ENCODE results near the gene HEATR5B. TPM values are rescaled to one million over a fixed set of nuclear protein-coding genes. Genes with fewer than 3 reads are reported as not detected.

Gene HEATR5B
- polyA plus RNA-seq, 3 donors = 3.5 to 21.6 (median 3.8) TPM

DNA sequence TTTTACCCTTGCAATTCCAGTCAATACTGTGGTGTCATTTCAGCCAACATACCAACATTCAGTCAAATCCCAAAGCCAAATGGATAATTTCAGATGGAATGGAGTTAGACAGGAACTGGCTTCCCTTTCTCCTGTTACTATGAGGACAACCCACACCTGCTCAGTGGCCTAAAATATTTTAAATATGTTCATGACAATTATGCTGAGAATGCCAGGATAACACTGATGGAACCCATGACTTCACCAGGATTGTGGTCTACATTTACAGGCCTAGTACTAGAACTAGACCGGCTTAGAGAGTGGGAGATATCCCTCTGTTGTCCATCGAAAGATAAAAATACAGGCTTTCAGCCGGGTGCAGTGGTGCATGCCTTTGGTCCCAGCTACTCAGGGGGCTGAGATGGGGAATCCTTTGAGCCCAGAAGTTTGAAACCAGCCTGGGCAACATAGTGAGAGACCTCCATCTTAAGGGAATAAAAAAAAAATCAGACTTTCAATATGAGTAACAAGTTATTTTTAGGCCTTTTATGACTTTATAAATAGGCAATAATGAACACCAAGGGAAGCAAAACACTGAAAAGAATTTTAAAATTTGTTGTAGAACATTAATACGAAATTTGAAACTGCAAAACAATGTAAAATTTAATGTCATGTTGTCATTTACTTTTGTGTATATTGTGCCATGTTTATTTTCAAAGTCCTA is 14.4 kb upstream of the HEATR5B start:
- H3K9me3 ChIP-seq (replicated peaks in 1 of 2; ENCODE audit: control insufficient read depth in 1 of 2, insufficient read depth in 1 of 2, low read length in 2 of 2) = no peaks in the 10 kb centered on the region
- 100% methylated on average over 3 of the region's 4 CpGs for WGBS (ENCODE audit: insufficient coverage)
- Mint-ChIP-seq H3K9me3 (no peaks in the 10 kb centered on the region), H3K4me1 (no peaks in the 10 kb centered on the region), H3K27me3 (ENCODE audit: low read depth in 3 of 3) (no peaks in the 10 kb centered on the region), H3K27ac (no peak overlapping the region), H3K36me3 (peaks cover 66 to 81% of the 10 kb centered on the region in 2 donors), H3K4me3 (no peak overlapping the region)
- TF ChIP-seq, protein P1, sequence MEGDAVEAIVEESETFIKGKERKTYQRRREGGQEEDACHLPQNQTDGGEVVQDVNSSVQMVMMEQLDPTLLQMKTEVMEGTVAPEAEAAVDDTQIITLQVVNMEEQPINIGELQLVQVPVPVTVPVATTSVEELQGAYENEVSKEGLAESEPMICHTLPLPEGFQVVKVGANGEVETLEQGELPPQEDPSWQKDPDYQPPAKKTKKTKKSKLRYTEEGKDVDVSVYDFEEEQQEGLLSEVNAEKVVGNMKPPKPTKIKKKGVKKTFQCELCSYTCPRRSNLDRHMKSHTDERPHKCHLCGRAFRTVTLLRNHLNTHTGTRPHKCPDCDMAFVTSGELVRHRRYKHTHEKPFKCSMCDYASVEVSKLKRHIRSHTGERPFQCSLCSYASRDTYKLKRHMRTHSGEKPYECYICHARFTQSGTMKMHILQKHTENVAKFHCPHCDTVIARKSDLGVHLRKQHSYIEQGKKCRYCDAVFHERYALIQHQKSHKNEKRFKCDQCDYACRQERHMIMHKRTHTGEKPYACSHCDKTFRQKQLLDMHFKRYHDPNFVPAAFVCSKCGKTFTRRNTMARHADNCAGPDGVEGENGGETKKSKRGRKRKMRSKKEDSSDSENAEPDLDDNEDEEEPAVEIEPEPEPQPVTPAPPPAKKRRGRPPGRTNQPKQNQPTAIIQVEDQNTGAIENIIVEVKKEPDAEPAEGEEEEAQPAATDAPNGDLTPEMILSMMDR (IDR thresholded peaks at IDR 0.05) = no peak
- H3K36me3 ChIP-seq (replicated peaks in 1 of 2; ENCODE audit: control insufficient read depth in 1 of 2, insufficient read depth in 2 of 2, low read length in 2 of 2) = peaks cover 68 to 90% of the 10 kb centered on the region in 2 donors
- no peaks in the 10 kb centered on the region for H3K27me3 ChIP-seq (ENCODE audit: control insufficient read depth in 2 of 2, insufficient read depth in 2 of 2, low read length in 2 of 2)
- no peak overlapping the region for H3K4me2 ChIP-seq (replicated peaks; ENCODE audit: extremely low read depth, low read length, poor library complexity, severe bottlenecking)
- H3K79me2 ChIP-seq (ENCODE audit: insufficient read depth, low read length) = no peaks in the 10 kb centered on the region
- no peak overlapping the region for H2AFZ ChIP-seq (ENCODE audit: insufficient read depth, low read depth, low read length, poor library complexity, severe bottlenecking)
- intact Hi-C loops (cut with micrococcal nuclease) = no loop called here
- no peak for DNase-seq
- no peak overlapping the region for H3K27ac ChIP-seq (ENCODE audit: low read depth in 1 of 2, low read length in 2 of 2)
- H4K20me1 ChIP-seq (ENCODE audit: insufficient read depth, low read length) = no peaks in the 10 kb centered on the region
- H3K4me3 ChIP-seq (replicated peaks in 1 of 3; ENCODE audit: low read depth in 2 of 3, low read length in 3 of 3) = no peak overlapping the region
- H3K4me1 ChIP-seq (ENCODE audit: control insufficient read depth in 1 of 2, insufficient read depth in 2 of 2, low read length in 2 of 2) = no peaks in the 10 kb centered on the region
- no peak overlapping the region for H3K9ac ChIP-seq (ENCODE audit: insufficient read depth, low read length, poor library complexity, severe bottlenecking)

DNA sequence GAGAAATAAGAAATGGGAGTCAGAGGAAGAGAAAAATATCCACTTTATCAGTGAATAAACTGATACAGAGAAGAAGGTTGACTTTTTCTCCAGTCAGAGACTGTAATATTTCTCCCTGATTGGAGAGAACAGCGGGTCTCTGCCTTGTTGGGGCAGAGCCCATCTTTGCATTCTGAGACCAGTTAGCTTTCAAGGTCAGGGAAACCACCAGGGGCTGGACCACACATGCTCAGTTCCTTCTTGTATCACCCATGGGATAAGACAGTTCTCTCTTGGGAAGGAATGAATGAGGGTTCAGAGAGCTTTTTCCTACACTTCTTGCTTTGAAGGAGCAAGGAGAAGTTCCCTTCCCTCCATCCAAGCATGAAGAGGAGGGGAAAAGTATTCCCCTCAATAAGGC is 12.4 kb upstream of the HEATR5B start:
- Histone ChIP-seq H3K4me3 (replicated peaks in 1 of 3; ENCODE audit: low read depth in 2 of 3, low read length in 3 of 3) (no peak overlapping the region), H3K4me2 (replicated peaks; ENCODE audit: extremely low read depth, low read length, poor library complexity, severe bottlenecking) (no peak overlapping the region), H3K4me1 (ENCODE audit: control insufficient read depth in 1 of 2, insufficient read depth in 2 of 2, low read length in 2 of 2) (peaks cover 0 to 5% of the 10 kb centered on the region in 2 donors), H4K20me1 (ENCODE audit: insufficient read depth, low read length) (no peaks in the 10 kb centered on the region), H3K36me3 (replicated peaks in 1 of 2; ENCODE audit: control insufficient read depth in 1 of 2, insufficient read depth in 2 of 2, low read length in 2 of 2) (peaks cover 62 to 83% of the 10 kb centered on the region in 2 donors), H3K27me3 (ENCODE audit: control insufficient read depth in 2 of 2, insufficient read depth in 2 of 2, low read length in 2 of 2) (no peaks in the 10 kb centered on the region), H3K9me3 (replicated peaks in 1 of 2; ENCODE audit: control insufficient read depth in 1 of 2, insufficient read depth in 1 of 2, low read length in 2 of 2) (no peaks in the 10 kb centered on the region), H3K9ac (ENCODE audit: insufficient read depth, low read length, poor library complexity, severe bottlenecking) (no peak overlapping the region), H3K27ac (ENCODE audit: low read depth in 1 of 2, low read length in 2 of 2) (no peak overlapping the region), H3K79me2 (ENCODE audit: insufficient read depth, low read length) (no peaks in the 10 kb centered on the region), H2AFZ (ENCODE audit: insufficient read depth, low read depth, low read length, poor library complexity, severe bottlenecking) (no peak overlapping the region)
- no peaks in the 10 kb centered on the region for H3K27me3 Mint-ChIP-seq (ENCODE audit: low read depth in 3 of 3)
- H3K9me3 Mint-ChIP-seq = no peaks in the 10 kb centered on the region
- TF ChIP-seq, protein P1 (IDR thresholded peaks at IDR 0.05) = no peak
- no CpG with 5 or more reads among the region's 1 CpG for WGBS (ENCODE audit: insufficient coverage)
- DNase-seq = no peak
- peaks cover 70 to 81% of the 10 kb centered on the region in 2 donors for H3K36me3 Mint-ChIP-seq
- no peak overlapping the region for H3K4me3 Mint-ChIP-seq
- intact Hi-C loops (cut with micrococcal nuclease) = no loop called here
- H3K4me1 Mint-ChIP-seq = peaks cover 5% of the 10 kb centered on the region
- no peak overlapping the region for H3K27ac Mint-ChIP-seq
